Body of pancreas (tissue), 4 donors: ENCODE data around the gene ASMTL.

Experiments used
- CTCF ChIP-seq, 7 experiments: fragments of 450-650 bp in 4 of 7; fragments of 200-600 bp in 3 of 7; sonication (generic) in 3 of 7; IDR thresholded peaks; one replicate each; pipeline ENCODE4 v1.5.1; 2016 to 2019; ENCODE audit warnings: antibody characterized with exemption in 7 of 7
- POLR2A ChIP-seq, 3 donors: fragments of 450-650 bp; IDR thresholded peaks; one replicate each; pipeline ENCODE4 v1.6.1; 2016; ENCODE audit warnings: antibody characterized with exemption in 3 of 3, mild to moderate bottlenecking in 2 of 3

GRCh38 chrX:1486177-1486576, 33.5 kb upstream of the ASMTL start:
- TF ChIP-seq CTCF (IDR thresholded peaks at IDR 0.05) (no peak), POLR2A (IDR thresholded peaks at IDR 0.05) (no peak)
